Endothelial cell (in vitro differentiated cells): Measurements from ENCODE around the gene KL. TPM values are rescaled to one million over a fixed set of nuclear protein-coding genes. Genes with fewer than 3 reads are reported as not detected.

ENCODE experiments used
- DNase-seq: peaks from one replicate; pipeline ENCODE4 v3.0.0; 2021; ENCODE audit warnings: low spot score
- H3K27ac Mint-ChIP-seq: one replicate; pipeline ENCODE4 v1.8.0; 2021; ENCODE audit warnings: mixed read lengths, inconsistent platforms; ENCODE audit not compliant: unreplicated experiment
- H3K27me3 Mint-ChIP-seq: one replicate; pipeline ENCODE4 v1.8.0; 2021; ENCODE audit warnings: mild to moderate bottlenecking, moderate library complexity, mixed read lengths, inconsistent platforms; ENCODE audit not compliant: unreplicated experiment
- H3K36me3 Mint-ChIP-seq: one replicate; pipeline ENCODE4 v1.8.0; 2021; ENCODE audit warnings: mild to moderate bottlenecking, low read depth, mixed read lengths, inconsistent platforms; ENCODE audit not compliant: unreplicated experiment
- H3K4me1 Mint-ChIP-seq: one replicate; pipeline ENCODE4 v1.8.0; 2021; ENCODE audit warnings: mild to moderate bottlenecking, mixed read lengths, inconsistent platforms; ENCODE audit not compliant: unreplicated experiment
- H3K4me3 Mint-ChIP-seq: one replicate; pipeline ENCODE4 v1.8.0; 2021; ENCODE audit warnings: mild to moderate bottlenecking, mixed read lengths, inconsistent platforms; ENCODE audit not compliant: unreplicated experiment
- H3K9me3 Mint-ChIP-seq: one replicate; pipeline ENCODE4 v1.8.0; 2021; ENCODE audit warnings: mixed read lengths, inconsistent platforms; ENCODE audit not compliant: unreplicated experiment
- CTCF ChIP-seq: fragments of 200-600 bp; sonication (generic); IDR thresholded peaks from one replicate; pipeline ENCODE4 v1.5.0; 2021; ENCODE audit warnings: antibody characterized with exemption; ENCODE audit not compliant: unreplicated experiment
- total RNA-seq: library from RNA; stranded (reverse); fragmentation: NEBNext Ultra II Directional; extraction: Animal tissue kit (Norgen Biotek cat#: 25700); gene quantifications from one replicate; pipeline ENCODE4 v1.2.1, GENCODE V29; 2021; ENCODE audit not compliant: unreplicated experiment

KL gene
- total RNA-seq, 1 donor from 2014 or later: 29.6 TPM

DNA sequence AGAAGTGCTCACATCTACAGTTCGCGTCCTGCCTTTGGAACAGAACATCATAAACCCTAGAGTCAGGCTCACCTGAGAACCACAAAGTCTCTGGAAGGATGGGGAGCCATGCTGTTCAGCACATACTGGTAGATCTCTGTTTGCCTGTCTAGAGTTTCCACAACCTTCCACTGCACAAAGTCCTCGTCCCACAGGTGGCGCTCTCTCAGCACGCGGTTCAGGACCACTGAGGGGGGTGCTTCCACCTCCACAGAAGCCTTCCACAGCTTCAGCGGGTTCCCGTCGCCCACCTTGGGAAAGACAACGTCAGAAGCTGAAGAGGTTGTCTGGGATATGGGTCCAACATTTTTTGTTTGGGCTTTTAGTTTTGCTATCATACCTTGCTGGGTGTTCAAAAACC, 93.6 kb downstream of the KL start:
- Mint-ChIP-seq H3K27ac (no peak overlapping the region), H3K27me3 (peaks cover 7% of the 10 kb centered on the region), H3K9me3 (no peaks in the 10 kb centered on the region), H3K4me1 (peaks cover 2% of the 10 kb centered on the region), H3K36me3 (peaks cover 65% of the 10 kb centered on the region), H3K4me3 (no peak overlapping the region)
- peak; percentile 45 for TF ChIP-seq CTCF
- peak; percentile 54 for DNase-seq

DNA sequence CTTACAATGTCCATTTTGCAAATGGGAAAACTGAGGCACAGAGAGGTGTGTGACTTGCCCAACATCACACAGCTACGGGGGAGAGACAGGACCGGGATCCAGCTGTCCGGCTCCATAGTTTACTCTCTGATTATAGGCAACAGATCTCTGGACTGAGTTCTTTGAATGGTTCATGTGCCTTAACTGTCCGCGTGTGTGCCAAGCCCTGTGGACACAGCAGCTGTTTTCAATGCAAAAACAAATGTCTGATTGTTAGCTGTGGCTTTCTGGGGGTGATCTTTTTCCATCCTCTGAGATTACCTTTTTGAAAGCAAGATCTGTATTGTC, 94.1 kb downstream of the KL start:
- Mint-ChIP-seq H3K9me3 (no peaks in the 10 kb centered on the region), H3K27ac (peak overlapping the region; percentile 13), H3K36me3 (peaks cover 65% of the 10 kb centered on the region), H3K4me3 (no peak overlapping the region), H3K4me1 (peaks cover 2% of the 10 kb centered on the region), H3K27me3 (peaks cover 6% of the 10 kb centered on the region)
- DNase-seq: no peak
- TF ChIP-seq CTCF: no peak

DNA sequence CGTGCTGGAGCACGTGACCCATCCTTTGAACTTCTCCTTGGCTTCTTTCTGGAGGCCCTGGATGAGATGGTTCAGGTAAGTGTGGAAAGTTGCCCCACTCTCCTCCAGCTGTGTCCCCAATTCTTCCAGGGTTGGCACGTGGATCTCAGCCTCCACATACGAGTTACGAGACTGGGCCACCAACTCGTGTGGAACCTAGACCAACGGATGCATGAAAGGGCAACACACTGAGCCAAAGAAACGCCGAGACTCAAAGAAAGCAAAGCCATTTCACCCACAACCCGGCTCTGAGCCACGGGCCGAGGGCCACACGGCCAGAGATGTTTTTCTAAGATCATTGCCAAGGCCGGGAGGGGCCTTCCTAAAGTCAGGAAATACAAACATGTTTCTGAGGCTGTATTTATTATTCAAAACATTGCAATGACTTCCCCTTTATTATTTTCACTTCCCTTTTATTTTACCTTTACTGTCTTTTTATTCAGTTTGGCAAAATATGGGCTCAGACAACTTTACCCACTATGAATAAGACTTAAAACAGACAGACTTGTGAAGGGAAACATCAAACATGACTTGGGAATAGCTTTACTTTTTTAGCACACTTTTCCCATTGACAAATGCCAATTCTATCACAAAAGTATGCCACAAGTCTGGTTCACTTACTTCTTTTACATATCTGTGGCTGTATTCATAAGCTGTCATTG, 94.6 kb downstream of the KL start:
- Mint-ChIP-seq H3K4me1 (peaks cover 2% of the 10 kb centered on the region), H3K4me3 (no peak overlapping the region), H3K36me3 (peaks cover 65% of the 10 kb centered on the region), H3K27me3 (peaks cover 3% of the 10 kb centered on the region), H3K9me3 (no peaks in the 10 kb centered on the region), H3K27ac (peak overlapping the region; percentile 13)
- no peak for TF ChIP-seq CTCF
- DNase-seq: no peak

GRCh38 chr13:33111414-33112110, 95.3 kb downstream of the KL start:
- H3K9me3 Mint-ChIP-seq: no peaks in the 10 kb centered on the region
- H3K36me3 Mint-ChIP-seq: peaks cover 63% of the 10 kb centered on the region
- peaks cover 2% of the 10 kb centered on the region for H3K4me1 Mint-ChIP-seq
- no peak for DNase-seq
- H3K27ac Mint-ChIP-seq: peak overlapping the region; percentile 20
- TF ChIP-seq CTCF: no peak
- no peak overlapping the region for H3K4me3 Mint-ChIP-seq
- H3K27me3 Mint-ChIP-seq: peaks cover 2% of the 10 kb centered on the region

DNA sequence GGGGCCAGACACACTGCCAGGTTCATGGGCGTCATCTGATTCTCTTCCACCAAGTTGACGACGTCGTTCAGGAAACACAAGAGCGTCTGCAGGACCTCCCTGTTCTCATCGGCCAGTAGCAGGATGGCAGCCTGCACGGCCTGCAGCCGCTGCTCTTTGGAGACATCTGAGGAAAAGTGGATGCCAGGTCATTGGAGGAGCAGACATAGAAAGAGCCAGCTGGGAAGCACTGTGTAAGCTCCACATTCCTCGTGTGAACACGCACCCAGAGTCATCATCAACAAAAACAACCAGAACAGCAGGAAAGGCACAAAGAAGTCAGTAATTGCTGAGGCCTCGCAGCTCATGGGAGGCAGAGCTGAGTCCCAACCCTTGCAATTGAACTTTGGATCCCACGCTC, 96.5 kb downstream of the KL start:
- DNase-seq: no peak
- H3K9me3 Mint-ChIP-seq: no peaks in the 10 kb centered on the region
- peaks cover 2% of the 10 kb centered on the region for H3K4me1 Mint-ChIP-seq
- H3K36me3 Mint-ChIP-seq: peaks cover 54% of the 10 kb centered on the region
- H3K4me3 Mint-ChIP-seq: peak overlapping the region; percentile 14
- H3K27me3 Mint-ChIP-seq: peaks cover 2% of the 10 kb centered on the region
- TF ChIP-seq CTCF: no peak
- H3K27ac Mint-ChIP-seq: no peak overlapping the region
